Lower leg skin (tissue), 3 donors: Measurements from ENCODE around the gene EHMT1.

Experiments
- POLR2A ChIP-seq, 2 donors: fragments of 450-650 bp; IDR thresholded peaks; one replicate each; pipeline ENCODE4 v1.6.1; 2016 to 2017; ENCODE audit warnings: antibody characterized with exemption in 2 of 2, mild to moderate bottlenecking in 1 of 2, moderate library complexity in 1 of 2
- TF ChIP-seq, protein P1 (sequence below), 3 donors: fragments of 450-650 bp; IDR thresholded peaks; one replicate each; pipeline ENCODE4 v1.5.1; 2016; ENCODE audit warnings: antibody characterized with exemption in 3 of 3, mild to moderate bottlenecking in 3 of 3, moderate library complexity in 2 of 3

DNA sequence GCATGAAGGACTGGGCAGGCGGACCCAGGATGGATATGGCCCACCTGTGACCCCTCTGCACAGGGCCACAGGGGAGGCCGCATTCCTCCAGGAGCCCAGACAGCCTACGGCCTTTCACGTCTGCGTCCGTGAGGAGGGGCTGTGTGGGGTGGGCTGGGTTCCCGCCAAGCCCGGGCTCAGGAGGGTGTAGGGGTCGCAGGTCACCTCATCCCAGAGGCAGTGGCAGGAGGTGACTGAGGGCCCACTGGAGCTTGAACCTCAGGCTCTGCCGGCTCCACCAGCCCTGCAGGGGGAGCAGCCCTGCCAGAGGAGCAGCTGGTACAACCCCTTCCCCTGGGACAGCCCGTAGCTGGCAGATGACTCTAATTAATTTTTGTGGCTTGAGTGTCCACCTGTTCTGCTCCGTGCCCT lies 218.0 kb downstream of the EHMT1 start:
- TF ChIP-seq, protein P1, sequence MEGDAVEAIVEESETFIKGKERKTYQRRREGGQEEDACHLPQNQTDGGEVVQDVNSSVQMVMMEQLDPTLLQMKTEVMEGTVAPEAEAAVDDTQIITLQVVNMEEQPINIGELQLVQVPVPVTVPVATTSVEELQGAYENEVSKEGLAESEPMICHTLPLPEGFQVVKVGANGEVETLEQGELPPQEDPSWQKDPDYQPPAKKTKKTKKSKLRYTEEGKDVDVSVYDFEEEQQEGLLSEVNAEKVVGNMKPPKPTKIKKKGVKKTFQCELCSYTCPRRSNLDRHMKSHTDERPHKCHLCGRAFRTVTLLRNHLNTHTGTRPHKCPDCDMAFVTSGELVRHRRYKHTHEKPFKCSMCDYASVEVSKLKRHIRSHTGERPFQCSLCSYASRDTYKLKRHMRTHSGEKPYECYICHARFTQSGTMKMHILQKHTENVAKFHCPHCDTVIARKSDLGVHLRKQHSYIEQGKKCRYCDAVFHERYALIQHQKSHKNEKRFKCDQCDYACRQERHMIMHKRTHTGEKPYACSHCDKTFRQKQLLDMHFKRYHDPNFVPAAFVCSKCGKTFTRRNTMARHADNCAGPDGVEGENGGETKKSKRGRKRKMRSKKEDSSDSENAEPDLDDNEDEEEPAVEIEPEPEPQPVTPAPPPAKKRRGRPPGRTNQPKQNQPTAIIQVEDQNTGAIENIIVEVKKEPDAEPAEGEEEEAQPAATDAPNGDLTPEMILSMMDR (IDR thresholded peaks at IDR 0.05): no peak
- TF ChIP-seq POLR2A (IDR thresholded peaks at IDR 0.05): no peak
